SKM-1 treated with dmso at 0.1 percent for 144 hours (cell line): ENCODE results near the gene FGF7.
"Not testable (repeated sequence)": the region's sequence is repeated elsewhere in the genome, so short reads cannot be mapped to it uniquely, and the experiment has no call there.

Experiments
- DNase-seq: peaks from one replicate; lab custom pipeline; 2025; ENCODE audit not compliant: unreplicated experiment; lab: John Stamatoyannopoulos, UW

FGF7 gene, protein sequence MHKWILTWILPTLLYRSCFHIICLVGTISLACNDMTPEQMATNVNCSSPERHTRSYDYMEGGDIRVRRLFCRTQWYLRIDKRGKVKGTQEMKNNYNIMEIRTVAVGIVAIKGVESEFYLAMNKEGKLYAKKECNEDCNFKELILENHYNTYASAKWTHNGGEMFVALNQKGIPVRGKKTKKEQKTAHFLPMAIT

DNA sequence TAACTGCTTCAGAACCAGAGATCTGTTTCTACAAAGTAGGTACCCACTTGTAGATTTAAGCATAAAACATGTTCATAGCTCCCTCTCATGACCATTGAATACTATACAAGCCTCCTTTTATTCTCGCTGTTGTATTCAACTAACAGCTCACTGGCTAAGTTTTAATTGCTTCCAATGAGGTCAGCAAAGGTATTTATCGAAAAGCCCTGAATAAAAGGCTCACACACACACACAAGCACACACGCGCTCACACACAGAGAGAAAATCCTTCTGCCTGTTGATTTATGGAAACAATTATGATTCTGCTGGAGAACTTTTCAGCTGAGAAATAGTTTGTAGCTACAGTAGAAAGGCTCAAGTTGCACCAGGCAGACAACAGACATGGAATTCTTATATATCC lies at the start of gene FGF7:
Gene FGF7 (plus strand): TSS at position 222 of the 400 bp plus-strand sequence. CDS start 1,056 bp downstream, outside the sequence.
- DNase-seq: no peak

DNA sequence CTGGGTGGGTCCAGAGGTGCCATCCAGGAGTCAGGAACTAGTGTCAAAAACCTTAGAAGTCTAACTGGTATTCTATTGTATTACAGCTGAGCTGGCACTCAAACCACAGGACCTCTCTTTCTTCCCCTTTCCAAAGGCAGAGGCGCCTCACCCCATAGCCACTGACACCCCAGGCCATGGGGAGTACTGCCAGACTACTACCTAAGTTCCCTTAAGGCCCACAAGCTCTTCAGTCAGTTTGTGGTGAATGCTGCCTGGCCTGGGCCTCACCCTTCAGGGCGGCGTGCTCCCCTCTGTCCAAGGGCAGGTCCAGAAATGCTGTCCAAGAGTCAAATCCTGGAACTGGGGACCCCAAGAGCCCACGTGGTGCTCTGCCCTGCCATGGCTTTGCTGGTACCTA lies 43.0 kb upstream of the FGF7 start:
- DNase-seq: peak; percentile 86

DNA sequence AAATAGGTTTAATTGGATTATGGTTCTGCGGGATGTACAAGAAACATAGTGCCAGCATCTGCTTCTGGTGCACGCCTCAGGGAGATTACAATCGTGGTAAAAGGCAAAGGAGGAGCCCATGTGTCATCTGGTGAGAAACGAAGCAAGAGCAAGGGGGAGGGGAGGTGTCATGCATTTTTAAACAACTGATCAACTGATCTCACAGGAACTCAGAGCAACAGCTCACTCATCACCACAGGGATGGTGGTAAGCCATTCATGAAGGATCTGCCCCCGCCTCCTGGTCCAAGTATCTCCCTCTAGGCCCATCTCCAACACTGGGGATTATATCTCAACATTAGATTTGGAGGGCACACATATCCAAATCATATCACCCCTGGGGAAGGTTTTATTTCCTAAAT lies 42.1 kb upstream of the FGF7 start:
- no peak for DNase-seq

DNA sequence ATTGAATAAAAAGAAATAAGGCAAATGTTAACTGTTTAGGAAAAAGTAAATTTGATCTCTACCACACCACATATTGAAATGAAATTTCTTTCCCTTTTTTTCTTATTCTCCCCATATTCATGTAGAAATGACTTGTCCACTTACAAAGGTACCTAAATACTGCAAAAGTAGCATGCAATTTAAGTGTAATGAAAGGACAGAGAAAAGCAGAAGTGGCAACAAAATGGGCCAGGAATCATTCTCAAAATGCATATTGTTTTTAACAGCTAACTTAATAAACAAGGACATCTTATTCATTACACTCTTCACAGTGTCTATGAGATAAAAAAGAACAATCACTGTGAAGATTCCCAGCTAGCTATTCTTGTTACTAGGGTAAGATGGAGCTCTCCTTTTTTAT lies 40.6 kb upstream of the FGF7 start:
- no peak for DNase-seq

DNA sequence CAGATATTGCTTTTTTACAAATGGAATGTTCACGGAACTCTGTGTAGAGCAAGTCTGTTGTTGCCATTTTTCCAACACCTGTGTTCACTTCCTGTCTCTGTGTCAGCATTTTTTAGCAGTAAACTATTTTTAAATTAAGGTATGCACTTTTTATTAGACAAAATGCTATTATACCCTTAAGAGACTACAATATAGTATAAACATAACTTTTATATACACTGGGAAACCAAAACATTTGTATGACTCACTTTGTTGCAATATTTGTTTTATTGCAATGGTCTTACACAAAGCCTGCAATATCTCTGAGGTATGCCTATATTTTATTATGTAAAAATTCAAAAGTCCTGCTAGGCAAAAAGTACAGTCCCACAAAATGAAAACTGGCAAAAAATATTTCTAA lies 39.8 kb upstream of the FGF7 start:
- no peak for DNase-seq

DNA sequence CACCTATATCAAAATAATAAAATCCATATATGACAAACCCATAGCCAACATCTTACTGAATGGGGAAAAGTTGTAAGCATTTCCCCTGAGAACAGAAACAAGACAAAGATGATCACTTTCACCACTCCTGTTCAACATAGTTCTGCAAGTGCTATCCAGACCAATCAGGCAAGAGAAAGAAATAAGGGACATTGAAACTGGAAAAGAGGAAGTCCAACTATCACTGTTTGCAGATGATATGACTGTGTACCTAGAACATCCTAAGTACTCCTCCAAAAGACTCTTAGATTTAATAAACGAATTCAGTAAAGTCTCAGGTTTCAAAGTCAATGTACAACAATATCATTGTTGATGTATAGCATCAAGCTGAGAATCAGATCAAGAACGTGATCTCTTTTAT lies 35.6 kb upstream of the FGF7 start:
- DNase-seq: peak; percentile 22

DNA sequence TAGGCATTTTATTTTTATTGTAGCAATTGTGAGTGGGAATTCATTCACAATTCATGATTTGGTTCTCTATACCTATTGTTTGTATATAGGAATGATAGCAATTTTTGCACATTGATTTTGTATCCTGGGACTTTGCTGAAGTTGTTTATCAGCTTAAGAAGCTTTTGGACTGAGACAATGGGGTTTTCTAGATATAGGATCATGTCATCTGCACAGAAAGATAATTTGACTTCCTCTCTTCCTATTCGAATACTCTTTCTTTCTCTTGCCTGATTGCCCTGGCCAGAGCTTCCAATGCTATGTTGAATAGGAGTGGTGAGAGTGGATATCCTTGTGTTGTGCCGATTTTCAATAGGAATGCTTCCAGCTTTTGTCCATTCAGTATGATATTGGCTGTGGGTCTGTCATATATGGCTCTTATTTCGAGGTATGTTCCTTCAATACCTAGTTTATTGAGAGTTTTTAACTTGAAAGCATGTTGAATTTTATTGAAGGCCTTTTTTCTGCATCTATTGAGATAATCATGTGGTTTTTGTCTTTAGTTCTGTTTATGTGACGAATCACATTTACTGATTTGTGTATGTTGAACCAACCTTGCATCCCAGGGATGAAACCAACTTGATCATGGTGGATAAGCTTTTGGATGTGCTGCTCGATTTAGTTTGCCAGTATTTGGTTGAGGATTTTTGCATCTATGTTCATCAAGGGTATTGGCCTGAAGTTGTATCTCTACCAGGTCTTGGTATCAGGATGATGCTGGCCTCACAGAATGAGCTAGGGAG lies 20.3 kb upstream of the FGF7 start:
- DNase-seq: not testable (repeated sequence)

DNA sequence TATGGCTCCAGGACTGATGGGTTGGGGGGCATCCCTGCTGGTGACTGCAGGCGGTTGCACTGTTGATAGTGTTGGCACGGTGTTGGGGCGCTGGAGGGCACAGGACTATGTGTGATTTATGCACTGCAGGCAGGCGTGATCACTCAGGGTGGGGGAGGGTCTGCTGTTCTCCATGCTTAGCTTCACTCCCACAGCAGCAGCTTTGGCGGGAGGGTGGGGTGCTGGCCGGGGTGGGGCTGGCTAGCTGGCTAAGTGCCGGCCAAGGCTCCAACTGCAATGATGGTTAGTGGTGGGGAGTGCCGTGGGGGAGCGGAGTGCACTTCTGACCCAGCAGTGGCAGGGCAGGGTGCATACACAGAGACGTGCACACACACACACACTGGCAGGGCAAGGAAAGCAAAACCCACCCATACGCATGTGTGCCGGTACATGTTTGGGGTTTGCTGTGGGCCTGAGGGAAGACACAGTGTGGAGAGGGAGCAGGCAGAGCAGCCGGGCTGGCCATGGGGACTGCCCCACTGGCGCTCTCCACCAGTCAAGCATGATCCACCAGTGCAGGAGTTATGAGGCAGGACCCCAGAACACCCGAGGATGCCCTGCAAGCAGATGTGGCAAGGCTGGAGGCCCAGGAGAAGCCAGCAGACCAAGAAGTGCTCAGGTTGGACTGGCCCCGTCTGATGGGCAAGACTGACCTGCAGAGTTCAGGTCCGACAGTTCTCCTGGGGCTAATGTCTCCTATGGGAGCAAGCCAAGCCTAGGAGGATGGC lies 16.5 kb upstream of the FGF7 start:
- no peak for DNase-seq

DNA sequence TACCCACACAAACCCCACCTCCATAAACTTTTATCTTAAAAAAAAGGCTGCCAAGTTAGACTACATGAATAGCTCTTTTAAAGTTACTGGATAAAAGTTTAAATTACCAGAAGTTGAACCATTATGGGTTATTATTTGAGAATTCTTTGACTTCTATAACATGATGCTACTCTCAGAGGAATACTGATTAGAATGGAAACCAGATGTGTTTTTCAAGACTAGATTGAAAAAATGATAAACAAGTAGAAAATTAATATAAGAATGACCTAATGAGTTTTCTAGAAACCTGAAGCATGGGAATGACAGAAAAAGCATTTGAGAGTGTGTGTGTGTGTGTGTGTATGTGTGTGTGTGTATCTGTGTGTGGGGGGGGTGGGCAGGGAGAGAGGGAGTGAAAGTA lies 12.4 kb upstream of the FGF7 start:
- DNase-seq: no peak

DNA sequence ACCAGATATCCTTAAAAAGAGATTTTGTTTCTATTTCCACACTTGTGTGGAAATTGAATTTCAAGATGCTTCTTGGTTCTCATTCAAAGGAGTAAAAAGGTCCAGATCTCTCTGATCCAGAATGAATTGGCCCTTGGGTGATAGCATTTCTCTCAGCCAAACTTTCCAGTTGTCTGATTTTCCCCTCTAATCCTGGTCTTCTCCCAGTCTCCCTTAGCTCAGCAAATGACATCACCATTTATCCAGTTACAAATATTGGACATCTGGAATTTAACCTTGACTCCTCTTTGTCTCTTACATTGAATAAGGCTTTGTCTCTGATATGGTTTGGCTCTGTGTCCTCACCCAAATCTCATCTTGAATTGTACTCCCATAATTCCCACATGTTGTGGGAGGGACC lies 10.2 kb upstream of the FGF7 start:
- DNase-seq: no peak

DNA sequence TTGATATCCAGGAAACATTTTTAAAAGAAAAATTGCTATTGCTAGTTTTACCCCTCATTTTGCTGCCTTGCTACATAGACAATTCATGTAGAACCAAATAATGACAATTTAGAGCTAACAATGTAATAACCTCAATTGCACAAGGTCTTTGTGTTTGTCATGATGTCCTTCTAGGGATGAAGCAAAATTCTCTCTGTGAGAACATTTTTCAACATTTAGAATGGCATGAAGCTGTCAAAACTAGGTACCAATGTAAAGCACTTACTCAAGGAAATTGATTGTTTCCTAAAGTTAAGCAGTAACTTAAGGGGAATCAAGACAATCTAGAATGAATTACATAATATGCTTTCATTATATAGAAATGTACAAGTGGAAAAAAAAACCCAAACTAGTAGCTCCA lies 7.9 kb upstream of the FGF7 start:
- DNase-seq: no peak

DNA sequence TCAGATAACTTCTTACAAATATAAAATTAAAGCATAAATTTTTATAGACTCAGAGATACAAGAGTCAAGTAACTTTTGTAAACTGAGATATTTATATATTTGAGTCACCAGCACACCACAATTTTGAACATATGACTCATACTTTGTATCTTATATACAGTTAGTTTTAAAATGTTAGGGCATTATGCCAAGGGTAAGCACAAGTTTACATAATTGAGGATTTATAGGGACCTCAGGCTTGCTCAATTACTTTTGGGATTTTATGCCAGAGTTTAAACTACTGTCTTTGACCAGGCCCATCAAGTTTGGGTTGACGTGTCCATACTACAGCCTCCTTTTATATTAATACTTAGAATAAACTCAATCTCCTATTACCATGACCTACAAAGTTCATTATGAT lies 7.4 kb upstream of the FGF7 start:
- DNase-seq: no peak

DNA sequence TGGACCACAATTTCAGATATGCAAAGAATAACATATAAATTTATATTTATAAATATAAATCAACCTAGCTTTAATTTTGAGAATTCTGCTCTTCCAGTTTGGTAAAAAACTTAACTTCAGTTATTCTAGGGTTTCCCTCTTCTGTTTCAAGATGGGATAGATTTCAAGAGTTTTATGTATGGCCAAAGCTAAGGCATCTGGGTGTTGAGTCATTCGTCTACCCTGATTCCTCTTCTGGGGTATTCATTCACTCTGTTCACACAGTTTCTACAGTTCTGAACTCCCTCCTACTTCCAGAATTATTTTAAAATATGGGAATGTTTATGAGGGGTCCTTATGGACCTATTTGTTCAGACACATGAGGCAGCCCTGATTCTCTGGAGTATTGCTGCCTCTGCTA lies 4.2 kb upstream of the FGF7 start:
- DNase-seq: no peak

DNA sequence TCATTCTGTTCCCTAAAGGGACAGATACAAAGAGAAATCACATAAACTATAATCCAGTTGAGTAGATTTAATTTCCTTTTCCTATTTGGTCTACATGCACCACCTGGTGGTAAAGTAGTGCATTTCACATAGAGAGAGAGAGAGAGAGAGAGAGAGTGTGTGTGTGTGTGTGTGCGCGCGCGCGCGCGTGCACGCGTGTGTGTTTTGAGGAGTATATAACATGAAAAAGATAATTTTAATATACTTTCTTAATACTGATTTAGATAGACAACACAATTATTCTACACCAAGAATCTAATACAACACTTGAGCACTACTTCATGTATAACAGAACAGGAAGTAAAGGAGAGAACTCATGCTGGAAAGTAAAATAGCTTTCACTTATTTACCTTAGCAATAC lies 1.1 kb upstream of the FGF7 start:
- DNase-seq: peak; percentile 42

DNA sequence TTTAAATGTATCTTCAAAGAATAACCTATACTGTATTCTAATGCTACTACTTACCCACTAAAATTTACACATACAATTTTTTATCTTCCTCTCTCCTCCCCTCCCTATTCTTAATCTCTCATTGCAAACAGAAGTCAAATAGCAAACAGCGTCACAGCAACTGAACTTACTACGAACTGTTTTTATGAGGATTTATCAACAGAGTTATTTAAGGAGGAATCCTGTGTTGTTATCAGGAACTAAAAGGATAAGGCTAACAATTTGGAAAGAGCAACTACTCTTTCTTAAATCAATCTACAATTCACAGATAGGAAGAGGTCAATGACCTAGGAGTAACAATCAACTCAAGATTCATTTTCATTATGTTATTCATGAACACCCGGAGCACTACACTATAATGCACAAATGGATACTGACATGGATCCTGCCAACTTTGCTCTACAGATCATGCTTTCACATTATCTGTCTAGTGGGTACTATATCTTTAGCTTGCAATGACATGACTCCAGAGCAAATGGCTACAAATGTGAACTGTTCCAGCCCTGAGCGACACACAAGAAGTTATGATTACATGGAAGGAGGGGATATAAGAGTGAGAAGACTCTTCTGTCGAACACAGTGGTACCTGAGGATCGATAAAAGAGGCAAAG lies 984 bp downstream of the FGF7 start:
- no peak for DNase-seq

DNA sequence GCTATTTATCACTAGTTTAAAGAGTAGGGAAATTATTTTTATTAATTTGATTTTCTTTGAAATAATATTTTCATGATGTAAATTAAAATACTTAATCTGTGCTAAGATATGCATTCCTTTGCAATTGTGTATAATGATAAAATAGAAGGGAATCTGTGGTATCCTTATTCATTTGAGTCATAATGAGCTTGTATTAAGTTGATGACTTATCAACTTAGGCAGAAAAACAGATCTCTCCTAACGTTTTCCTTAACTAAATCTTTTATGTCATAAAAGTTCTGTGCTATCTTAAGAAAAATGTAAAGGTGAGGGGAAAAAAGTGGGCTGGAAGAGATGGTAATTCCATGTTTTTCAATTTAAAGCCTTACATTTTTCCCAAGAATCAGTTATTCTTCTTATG lies 1.9 kb downstream of the FGF7 start:
- no peak for DNase-seq

DNA sequence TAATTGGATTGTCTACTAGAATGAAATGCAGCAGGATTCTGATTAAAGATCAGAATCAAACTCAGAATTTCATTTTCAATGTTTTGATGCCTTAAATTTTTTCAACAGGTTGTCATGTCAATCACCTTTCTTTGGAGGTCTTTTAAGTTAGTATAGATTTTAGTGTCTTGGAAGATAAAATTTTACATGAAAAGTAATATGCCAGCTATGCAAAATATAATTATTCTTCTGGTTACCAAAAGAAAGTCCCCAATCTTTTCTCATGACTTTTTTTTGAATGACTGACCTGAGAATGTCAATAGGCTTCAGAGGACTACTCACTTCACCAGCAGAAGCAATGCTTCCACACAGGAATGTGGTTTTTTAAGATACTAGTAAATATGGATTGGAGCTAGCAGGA lies 4.3 kb downstream of the FGF7 start:
- no peak for DNase-seq

DNA sequence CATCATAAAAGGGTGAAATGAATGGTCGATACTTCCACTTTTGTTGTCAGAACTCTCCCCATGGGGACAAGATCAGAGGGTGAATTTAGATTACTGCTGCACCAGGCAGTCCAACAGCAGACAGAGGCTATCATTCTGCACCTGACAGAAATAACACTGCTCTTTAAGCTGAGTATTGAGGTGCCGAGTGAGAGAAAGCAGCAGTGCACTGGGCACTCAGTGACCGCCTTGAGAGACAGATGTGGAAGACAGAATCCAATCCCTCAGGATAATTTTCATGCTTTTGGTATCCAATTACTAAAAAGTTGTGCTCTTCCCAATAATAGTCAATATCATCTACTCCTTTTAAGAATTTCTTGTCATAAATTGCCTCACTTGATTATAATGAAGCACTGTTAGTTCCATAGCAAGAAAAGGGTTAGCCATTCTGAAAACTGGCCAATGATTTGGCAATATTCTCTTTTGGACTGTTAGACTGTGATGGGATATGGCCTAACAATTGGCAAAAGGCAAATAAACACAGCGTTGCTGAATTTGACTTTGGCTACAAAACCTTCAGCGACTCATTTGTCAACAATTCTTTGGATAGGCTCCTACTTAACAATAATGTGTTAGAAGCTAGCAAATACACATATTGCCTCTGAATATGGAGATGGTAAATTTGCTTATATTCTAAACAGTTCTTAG lies 5.5 kb downstream of the FGF7 start:
- no peak for DNase-seq

DNA sequence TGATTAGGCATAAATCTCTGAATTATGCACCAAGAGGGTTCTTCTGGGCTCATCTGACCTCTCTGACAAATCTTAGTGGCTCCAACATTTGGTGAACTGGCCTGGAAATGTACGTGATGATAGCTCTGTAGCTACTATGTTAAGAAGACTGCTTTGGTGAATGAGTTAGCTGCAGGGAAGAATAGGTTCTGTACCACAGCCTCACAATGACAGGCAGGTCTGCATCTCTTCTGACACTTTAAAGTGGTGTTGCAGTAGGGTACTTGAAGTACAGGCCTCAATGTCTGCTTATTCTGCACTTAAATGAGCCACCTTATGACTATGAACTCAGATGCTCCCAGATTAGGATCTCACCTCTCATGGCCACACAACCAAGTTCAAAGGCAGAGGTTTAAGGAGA lies 7.0 kb downstream of the FGF7 start:
- no peak for DNase-seq

DNA sequence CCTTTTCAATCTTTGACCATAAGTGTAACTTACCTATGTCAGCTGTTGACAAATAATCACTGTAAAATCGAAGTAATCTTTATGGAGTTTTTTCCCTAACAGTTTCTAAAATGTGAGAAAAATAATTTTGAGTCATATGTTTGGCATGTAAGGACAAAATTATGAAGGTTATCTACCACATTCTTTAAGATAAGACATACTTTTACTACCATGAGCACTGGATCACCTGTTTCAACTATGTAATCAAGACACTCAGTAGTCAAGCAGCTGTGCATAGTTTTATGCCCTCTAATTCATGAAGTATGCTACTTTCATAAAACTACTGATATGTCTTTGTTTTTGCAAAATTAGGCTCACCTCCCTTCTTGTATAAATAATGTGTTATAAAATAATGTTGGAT lies 12.1 kb downstream of the FGF7 start:
- no peak for DNase-seq

DNA sequence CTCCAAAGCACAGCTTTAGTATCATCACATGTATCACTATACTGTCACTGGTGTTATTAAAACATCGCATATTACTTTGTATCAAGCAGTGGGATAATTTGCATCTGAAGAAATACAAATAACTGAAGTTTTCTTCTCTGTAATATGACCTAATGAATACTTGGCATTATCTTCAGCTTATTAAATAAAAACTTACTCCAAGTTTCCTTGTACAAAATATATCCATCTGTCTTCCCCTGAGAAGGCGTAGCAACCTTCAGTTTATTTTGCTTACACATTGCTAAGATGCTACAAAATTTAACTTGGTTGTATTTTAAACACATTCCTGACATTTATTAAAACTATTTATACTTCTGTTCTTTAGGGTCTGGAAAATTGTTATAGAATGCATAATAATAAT lies 13.7 kb downstream of the FGF7 start:
- DNase-seq: no peak
